ENCODE measurements around the gene CADPS2.

CADPS2 gene

DNA sequence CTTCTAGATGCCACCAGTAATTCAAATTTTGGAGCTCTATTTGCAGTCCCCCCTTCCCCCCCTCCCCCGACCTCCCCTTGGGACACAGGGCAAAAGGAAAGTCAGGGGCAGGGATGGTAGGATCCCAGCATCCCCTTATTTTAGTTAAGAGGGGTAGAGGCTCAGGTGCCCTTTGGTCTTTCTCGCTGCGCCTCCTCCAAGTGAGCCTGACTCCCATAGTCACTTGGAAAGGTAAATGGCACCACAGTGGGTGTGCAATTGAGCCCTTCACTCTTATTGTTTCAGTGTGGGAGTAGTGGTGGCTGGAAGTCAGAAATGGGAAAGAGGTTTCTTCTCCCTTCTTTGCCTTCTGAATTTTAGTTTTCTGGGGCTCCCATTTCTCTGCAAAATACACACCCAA is 573.5 kb downstream of the CADPS2 start:
- in situ Hi-C loops (cut with MboI; ENCODE audit: low pct_unique_long_range_greater_than_20kb, low sequenced_read_pairs, unreplicated experiment) = no loop called here
- TF ChIP-seq, protein P1, sequence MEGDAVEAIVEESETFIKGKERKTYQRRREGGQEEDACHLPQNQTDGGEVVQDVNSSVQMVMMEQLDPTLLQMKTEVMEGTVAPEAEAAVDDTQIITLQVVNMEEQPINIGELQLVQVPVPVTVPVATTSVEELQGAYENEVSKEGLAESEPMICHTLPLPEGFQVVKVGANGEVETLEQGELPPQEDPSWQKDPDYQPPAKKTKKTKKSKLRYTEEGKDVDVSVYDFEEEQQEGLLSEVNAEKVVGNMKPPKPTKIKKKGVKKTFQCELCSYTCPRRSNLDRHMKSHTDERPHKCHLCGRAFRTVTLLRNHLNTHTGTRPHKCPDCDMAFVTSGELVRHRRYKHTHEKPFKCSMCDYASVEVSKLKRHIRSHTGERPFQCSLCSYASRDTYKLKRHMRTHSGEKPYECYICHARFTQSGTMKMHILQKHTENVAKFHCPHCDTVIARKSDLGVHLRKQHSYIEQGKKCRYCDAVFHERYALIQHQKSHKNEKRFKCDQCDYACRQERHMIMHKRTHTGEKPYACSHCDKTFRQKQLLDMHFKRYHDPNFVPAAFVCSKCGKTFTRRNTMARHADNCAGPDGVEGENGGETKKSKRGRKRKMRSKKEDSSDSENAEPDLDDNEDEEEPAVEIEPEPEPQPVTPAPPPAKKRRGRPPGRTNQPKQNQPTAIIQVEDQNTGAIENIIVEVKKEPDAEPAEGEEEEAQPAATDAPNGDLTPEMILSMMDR (IDR thresholded peaks at IDR 0.05; ENCODE audit: extremely low read depth, insufficient read depth, missing control alignments) = no peak
- no peak for DNase-seq (ENCODE audit: low spot score)

DNA sequence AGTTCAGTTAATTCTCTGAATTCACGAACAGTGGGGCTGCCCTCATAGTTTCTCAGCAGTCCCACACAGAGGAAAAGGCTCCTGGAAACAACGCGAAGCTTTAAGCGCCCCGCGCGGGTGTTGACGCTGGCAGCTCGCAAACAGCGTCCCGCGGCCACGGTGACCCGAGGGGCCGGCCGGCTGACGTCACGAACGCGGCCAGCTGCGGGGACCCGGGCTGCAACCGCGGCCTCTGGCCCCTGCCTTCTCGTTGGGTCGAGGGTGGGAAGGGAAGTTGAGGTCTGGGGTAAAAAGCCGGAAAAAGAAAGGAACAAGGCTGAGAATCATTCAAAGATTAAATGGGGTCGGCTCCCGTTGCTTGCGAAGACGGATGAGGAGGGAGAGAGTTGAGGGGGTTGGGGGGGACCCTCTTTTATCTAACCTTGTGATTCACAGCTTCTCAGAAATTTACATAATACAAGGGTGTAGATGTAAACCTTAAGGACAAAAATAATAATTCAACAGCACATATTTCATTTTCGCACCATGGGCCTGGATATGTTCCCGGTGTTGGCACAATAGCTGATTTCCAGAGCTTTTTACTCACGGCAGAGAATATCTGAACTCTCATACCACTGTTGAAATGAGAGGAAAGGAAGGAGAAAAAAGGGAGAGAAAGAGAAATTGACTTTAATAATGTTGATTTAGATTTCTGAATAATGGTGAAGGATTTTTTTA is 574.4 kb downstream of the CADPS2 start:
- TF ChIP-seq, protein P1 (IDR thresholded peaks at IDR 0.05; ENCODE audit: extremely low read depth, insufficient read depth, missing control alignments) = no peak
- DNase-seq (ENCODE audit: low spot score) = no peak
- in situ Hi-C loops (cut with MboI; ENCODE audit: low pct_unique_long_range_greater_than_20kb, low sequenced_read_pairs, unreplicated experiment) = no loop called here

DNA sequence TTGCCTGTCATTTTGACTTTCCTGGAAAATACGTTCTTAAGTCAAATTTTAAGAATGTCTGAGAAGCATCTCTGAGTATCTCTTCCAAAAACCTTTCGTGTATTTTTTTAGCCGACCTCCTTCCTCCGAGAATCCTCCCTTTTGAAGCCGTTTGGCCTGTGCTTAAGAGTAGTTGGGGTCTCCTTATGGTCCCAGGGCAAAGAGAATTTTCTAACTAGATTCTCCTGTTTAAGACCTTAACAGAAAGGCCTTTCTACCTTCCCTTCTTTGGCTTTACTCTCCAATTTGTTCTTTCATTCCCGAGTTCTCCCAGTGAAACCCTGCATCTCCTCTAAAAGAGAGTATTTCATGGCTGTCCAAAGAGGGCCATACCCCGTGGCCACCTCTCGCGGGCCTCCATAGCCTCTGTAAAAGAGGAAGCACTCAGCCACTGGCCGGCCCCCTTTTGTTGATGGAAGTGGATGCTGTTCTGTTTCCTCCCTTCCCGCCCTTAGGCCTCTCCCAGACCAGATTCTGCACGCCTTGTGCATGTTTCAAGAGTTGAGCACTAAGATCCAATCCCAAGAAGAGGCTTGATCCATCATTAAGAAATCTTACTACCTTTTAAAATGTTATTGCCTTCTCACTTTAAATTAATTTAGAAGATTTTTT is 575.1 kb downstream of the CADPS2 start:
- TF ChIP-seq, protein P1 (IDR thresholded peaks at IDR 0.05; ENCODE audit: extremely low read depth, insufficient read depth, missing control alignments) = no peak
- DNase-seq (ENCODE audit: low spot score) = no peak
- in situ Hi-C loops (cut with MboI; ENCODE audit: low pct_unique_long_range_greater_than_20kb, low sequenced_read_pairs, unreplicated experiment) = no loop called here

DNA sequence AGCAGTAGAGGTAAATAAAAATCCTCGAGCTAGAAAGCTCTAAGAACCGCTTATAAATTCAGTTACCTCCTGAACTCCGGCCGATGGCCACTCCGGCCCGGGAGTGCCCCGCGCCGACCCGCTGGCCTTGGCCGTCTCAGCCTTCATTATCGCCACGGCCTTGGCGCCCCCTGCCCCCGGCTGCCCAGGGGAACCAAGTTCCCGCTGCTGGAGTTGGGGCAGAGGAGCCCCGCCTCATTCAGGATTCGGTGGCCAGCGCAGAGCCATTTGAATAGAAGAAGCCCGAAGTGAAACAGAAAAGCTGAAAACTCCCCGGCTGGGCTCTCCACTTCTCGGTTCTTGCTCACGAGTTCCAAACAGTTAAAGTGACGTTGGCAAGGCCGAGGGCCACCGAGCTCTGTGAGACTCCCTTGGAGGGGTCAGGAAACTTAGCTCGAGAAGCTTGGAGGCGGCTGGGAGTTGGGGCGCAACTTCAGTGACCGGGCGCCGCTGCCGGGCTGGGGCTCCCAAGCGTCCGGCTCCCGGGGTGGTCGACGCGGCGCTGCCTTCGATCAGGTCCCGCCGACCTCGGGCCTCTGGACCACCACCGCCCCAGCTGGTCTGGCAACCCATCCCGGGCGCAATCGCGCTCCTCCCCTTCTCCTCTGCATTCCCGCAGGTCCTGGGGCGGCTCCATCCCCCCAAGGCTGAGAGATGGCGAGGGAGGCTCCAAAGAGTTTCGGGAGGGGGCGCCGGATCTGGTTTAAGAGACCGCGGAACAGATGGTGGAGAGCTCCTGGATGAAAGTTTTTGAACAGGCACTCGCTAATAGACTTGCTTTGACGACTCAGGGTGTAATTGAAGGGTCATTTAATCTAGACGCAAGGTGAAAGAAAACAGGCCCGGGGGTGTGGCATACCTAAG is 575.9 kb downstream of the CADPS2 start:
- TF ChIP-seq, protein P1 (IDR thresholded peaks at IDR 0.05; ENCODE audit: extremely low read depth, insufficient read depth, missing control alignments) = no peak
- in situ Hi-C loops (cut with MboI; ENCODE audit: low pct_unique_long_range_greater_than_20kb, low sequenced_read_pairs, unreplicated experiment) = no loop called here
- DNase-seq (ENCODE audit: low spot score) = no peak

DNA sequence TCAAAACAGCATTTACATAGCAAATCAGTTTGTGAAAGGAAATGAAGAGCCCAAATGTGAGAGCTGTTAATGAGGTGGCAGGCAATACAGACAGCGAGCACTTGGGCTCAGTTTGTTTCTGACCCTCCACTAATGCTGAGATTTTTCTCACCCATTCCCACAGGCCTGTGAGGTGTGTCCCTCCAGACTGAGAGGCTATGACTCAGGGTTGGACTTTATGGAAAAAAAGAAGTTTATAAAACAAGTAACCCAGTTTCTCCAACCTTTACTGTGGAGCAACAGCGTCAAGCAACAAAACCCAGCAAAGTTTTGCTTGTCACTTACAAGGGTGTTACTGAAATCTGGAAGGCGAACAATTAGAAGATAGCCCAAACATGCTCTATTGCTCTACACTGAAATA is 576.8 kb downstream of the CADPS2 start:
- in situ Hi-C loops (cut with MboI; ENCODE audit: low pct_unique_long_range_greater_than_20kb, low sequenced_read_pairs, unreplicated experiment) = no loop called here
- TF ChIP-seq, protein P1 (IDR thresholded peaks at IDR 0.05; ENCODE audit: extremely low read depth, insufficient read depth, missing control alignments) = no peak
- no peak for DNase-seq (ENCODE audit: low spot score)

DNA sequence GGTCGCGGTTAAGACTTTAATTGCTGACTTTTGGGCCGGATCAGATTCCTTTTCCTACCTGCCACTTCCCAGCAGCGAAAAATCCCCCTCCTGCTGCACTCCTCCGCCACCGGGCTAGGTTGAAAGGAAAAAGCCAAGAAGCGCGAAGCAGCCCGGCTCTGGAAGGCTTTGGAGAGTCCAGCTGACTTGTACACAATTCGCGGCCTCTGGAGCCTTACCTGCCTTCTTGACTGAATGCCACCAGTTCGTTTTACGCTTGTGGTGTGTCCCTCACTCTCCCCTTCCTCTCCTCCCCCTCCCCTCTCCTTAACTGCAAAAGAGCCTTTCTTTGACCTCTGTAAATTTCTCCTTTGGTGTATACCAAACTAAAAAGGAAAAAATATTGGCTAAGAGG is 579.0 kb downstream of the CADPS2 start:
- in situ Hi-C loops (cut with MboI; ENCODE audit: low pct_unique_long_range_greater_than_20kb, low sequenced_read_pairs, unreplicated experiment) = no loop called here
- TF ChIP-seq, protein P1 (IDR thresholded peaks at IDR 0.05; ENCODE audit: extremely low read depth, insufficient read depth, missing control alignments) = no peak
- no peak for DNase-seq (ENCODE audit: low spot score)
